H9 (cell line): ENCODE results near the gene ZNF775. TPM values are rescaled to one million over a fixed set of nuclear protein-coding genes. Genes with fewer than 3 reads are reported as not detected.
A peak's percentile ranks its signal among the peaks of the same experiment; 100 is the strongest.

Source experiments
- DNase-seq: peaks from one replicate; pipeline ENCODE4 v3.0.0-alpha.2; 2017
- H2AFZ ChIP-seq: one replicate; pipeline ENCODE4 v1.6.1; 2013; ENCODE audit warnings: mild to moderate bottlenecking, low read length, control low read depth, moderate library complexity
- H2AK5ac ChIP-seq: 2 replicates; pipeline ENCODE4 v1.6.1; 2013; ENCODE audit warnings: low read length, control low read depth, mixed read lengths; ENCODE audit not compliant: insufficient read length
- H2BK120ac ChIP-seq: one replicate; pipeline ENCODE4 v1.6.1; 2013; ENCODE audit warnings: low read depth, mild to moderate bottlenecking, low read length, control low read depth, inconsistent platforms; ENCODE audit not compliant: poor library complexity, severe bottlenecking
- H2BK12ac ChIP-seq: 2 replicates; pipeline ENCODE4 v1.6.1; 2013; ENCODE audit warnings: low read length, control low read depth, mixed read lengths, low read depth; ENCODE audit not compliant: insufficient read length
- H2BK15ac ChIP-seq: 2 replicates; pipeline ENCODE4 v1.6.1; 2013; ENCODE audit warnings: low read depth, low read length, control low read depth
- H2BK20ac ChIP-seq: one replicate; pipeline ENCODE4 v1.6.1; 2013; ENCODE audit warnings: low read depth, mild to moderate bottlenecking, low read length, control low read depth, inconsistent platforms; ENCODE audit not compliant: poor library complexity, severe bottlenecking
- H2BK5ac ChIP-seq: 2 replicates; pipeline ENCODE4 v1.6.1; 2013; ENCODE audit warnings: low read length, control low read depth, mixed read lengths; ENCODE audit not compliant: insufficient read length
- H3K14ac ChIP-seq: 2 replicates; pipeline ENCODE4 v1.6.1; 2013; ENCODE audit warnings: low read length, control low read depth; ENCODE audit not compliant: insufficient read depth
- H3K18ac ChIP-seq: 2 replicates; pipeline ENCODE4 v1.6.1; 2013; ENCODE audit warnings: low read depth, mild to moderate bottlenecking, mixed read lengths, low read length, control low read depth; ENCODE audit not compliant: insufficient read length
- H3K23ac ChIP-seq: 2 replicates; pipeline ENCODE4 v1.6.1; 2013; ENCODE audit warnings: low read length, control low read depth, mixed read lengths, low read depth; ENCODE audit not compliant: insufficient read length
- H3K23me2 ChIP-seq: 2 replicates; pipeline ENCODE4 v1.6.1; 2013; ENCODE audit warnings: low read depth, mild to moderate bottlenecking, mixed read lengths, low read length, control low read depth; ENCODE audit not compliant: insufficient read length, poor library complexity, severe bottlenecking
- H3K27ac ChIP-seq: 2 replicates; pipeline ENCODE4 v1.5.1; 2013; ENCODE audit warnings: low read length, control low read depth, mixed read lengths, low read depth; ENCODE audit not compliant: insufficient read length
- H3K27me3 ChIP-seq: 2 replicates; pipeline ENCODE4 v1.6.1; 2013; ENCODE audit warnings: low read length, control low read depth, inconsistent platforms; ENCODE audit not compliant: insufficient read depth
- H3K4ac ChIP-seq: 2 replicates; pipeline ENCODE4 v1.6.1; 2013; ENCODE audit warnings: low read depth, mild to moderate bottlenecking, control low read depth, inconsistent platforms, low read length, moderate library complexity
- H3K4me1 ChIP-seq: 2 replicates; pipeline ENCODE4 v1.6.1; 2013; ENCODE audit warnings: low read length, control low read depth, inconsistent platforms; ENCODE audit not compliant: insufficient read depth
- H3K4me2 ChIP-seq: 2 replicates; pipeline ENCODE4 v1.6.1; 2013; ENCODE audit warnings: low read length, control low read depth, mixed read lengths; ENCODE audit not compliant: insufficient read length, insufficient read depth
- H3K56ac ChIP-seq: 2 replicates; pipeline ENCODE4 v1.6.1; 2013; ENCODE audit warnings: low read depth, mild to moderate bottlenecking, mixed read lengths, low read length, control low read depth; ENCODE audit not compliant: insufficient read length
- H3K79me1 ChIP-seq: 2 replicates; pipeline ENCODE4 v1.6.1; 2013; ENCODE audit warnings: low read depth, mild to moderate bottlenecking, moderate library complexity, low read length, control low read depth, inconsistent platforms; ENCODE audit not compliant: insufficient read depth, poor library complexity, severe bottlenecking
- H3K79me2 ChIP-seq: 2 replicates; pipeline ENCODE4 v1.6.1; 2013; ENCODE audit warnings: low read length, control low read depth, inconsistent platforms; ENCODE audit not compliant: insufficient read depth
- H3K9ac ChIP-seq: 2 replicates; pipeline ENCODE4 v1.6.1; 2013; ENCODE audit warnings: low read length, control low read depth, mixed read lengths; ENCODE audit not compliant: insufficient read length; ENCODE audit errors: extremely low read depth
- H3K9me3 ChIP-seq: one replicate; pipeline ENCODE4 v1.6.1; 2013; ENCODE audit warnings: low read depth, low read length, inconsistent platforms; ENCODE audit not compliant: control insufficient read depth
- H3T11ph ChIP-seq: one replicate; pipeline ENCODE4 v1.6.1; 2013; ENCODE audit warnings: mild to moderate bottlenecking, low read length, control low read depth, inconsistent platforms
- H4K20me1 ChIP-seq: one replicate; pipeline ENCODE4 v1.6.1; 2013; ENCODE audit not compliant: control insufficient read depth, insufficient read length, insufficient read depth
- H4K5ac ChIP-seq: 2 replicates; pipeline ENCODE4 v1.6.1; 2013; ENCODE audit warnings: low read depth, mild to moderate bottlenecking, mixed read lengths, low read length, control low read depth; ENCODE audit not compliant: insufficient read length
- H4K8ac ChIP-seq: replicated peaks from 2 replicates; pipeline ENCODE4 v1.6.1; 2013; ENCODE audit warnings: low read length, control low read depth, mixed read lengths, low read depth; ENCODE audit not compliant: insufficient read length
- H4K91ac ChIP-seq: 2 replicates; pipeline ENCODE4 v1.6.1; 2013; ENCODE audit warnings: low read depth, mild to moderate bottlenecking, moderate library complexity, mixed read lengths, low read length, control low read depth; ENCODE audit not compliant: insufficient read length
- H3K27ac Mint-ChIP-seq, 3 experiments: 2 replicates in 2 of 3; 3 replicates in 1 of 3; pipeline ENCODE4 v1.8.0; 2020 to 2021; ENCODE audit warnings: mixed read lengths in 3 of 3, mild to moderate bottlenecking in 1 of 3, moderate library complexity in 1 of 3
- H3K27me3 Mint-ChIP-seq: 2 replicates; pipeline ENCODE4 v1.8.0; 2021; ENCODE audit warnings: low read depth, mild to moderate bottlenecking, moderate library complexity, mixed read lengths
- H3K36me3 Mint-ChIP-seq, 3 experiments: 2 replicates in 2 of 3; 3 replicates in 1 of 3; pipeline ENCODE4 v1.8.0; 2020 to 2021; ENCODE audit warnings: low read depth in 3 of 3, mixed read lengths in 3 of 3; ENCODE audit not compliant: insufficient read depth in 1 of 3
- H3K4me1 Mint-ChIP-seq, 2 experiments: 2 replicates each; pipeline ENCODE4 v1.8.0; 2020; ENCODE audit warnings: mixed read lengths in 2 of 2
- H3K4me3 Mint-ChIP-seq, 2 experiments: 2 replicates in 1 of 2; 3 replicates in 1 of 2; pipeline ENCODE4 v1.8.0; 2020 to 2021; ENCODE audit warnings: mild to moderate bottlenecking in 2 of 2, mixed read lengths in 2 of 2, moderate library complexity in 1 of 2
- H3K9me3 Mint-ChIP-seq, 2 experiments: 2 replicates in 1 of 2; 3 replicates in 1 of 2; pipeline ENCODE4 v1.8.0; 2020; ENCODE audit warnings: mild to moderate bottlenecking in 2 of 2, mixed read lengths in 2 of 2, moderate library complexity in 1 of 2
- WGBS: extraction: QIAGEN DNeasy Blood & Tissue Kit; methylation state at CpG from one replicate; pipeline ENCODE4 v1.1.7; 2013; ENCODE audit warnings: missing lambda C conversion rate, low lambda C conversion rate, mixed read lengths; ENCODE audit not compliant: insufficient read length; ENCODE audit errors: extremely low coverage; 5-methylcytosine and 5-hydroxymethylcytosine counted together
- total RNA-seq: library from RNA; stranded (reverse); gene quantifications from 2 replicates; pipeline ENCODE4 v1.2.1, GENCODE V29; 2021
- TF ChIP-seq, protein P1 (sequence below): fragments of 200-600 bp; sonication (generic); conservative IDR thresholded peaks from 3 replicates; pipeline ENCODE4 v1.8.0; 2021; ENCODE audit warnings: antibody characterized with exemption, mild to moderate bottlenecking

ZNF775 gene
- total RNA-seq, 1 experiment from 2014 or later = 10.5 TPM

DNA sequence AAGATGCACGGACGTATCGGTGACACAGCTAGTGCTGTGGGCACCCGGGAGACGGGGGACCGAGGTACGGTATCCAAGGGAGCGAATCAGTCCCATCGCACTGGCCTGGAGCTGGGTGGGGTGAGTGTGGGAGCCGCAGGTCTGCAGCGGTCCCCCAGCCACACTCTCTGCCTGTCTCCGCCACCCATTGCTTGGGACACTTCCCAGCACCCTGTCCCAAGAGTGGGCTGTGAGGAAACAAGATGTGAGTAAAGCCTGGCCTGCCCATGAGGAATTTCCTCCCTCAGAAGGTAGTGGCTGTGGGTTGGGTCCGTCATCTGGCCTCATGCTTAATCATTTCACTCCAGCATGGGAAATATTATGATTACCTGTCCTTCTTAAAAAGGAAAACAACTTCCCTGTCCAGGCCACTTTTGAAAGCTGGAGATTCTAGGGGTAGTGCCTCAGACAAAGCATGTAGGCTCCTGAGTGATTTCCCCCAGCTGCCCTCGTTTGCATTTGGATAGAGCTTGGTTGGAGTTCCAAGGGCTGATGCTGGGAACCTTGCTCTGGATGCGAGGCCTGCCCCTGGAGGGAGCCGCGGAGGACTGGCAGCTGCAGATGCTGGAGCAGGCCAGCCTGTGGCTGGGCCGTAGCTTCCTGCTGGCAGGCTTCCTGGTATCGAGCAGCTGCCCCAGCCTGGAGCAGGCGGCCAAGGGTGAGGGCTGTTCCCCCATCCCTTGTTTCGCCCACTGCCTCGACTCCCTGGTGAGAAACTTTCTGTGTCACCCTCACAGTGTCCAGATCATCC lies 49.6 kb upstream of the ZNF775 start:
- no peak overlapping the region for H3K23ac ChIP-seq
- no peak overlapping the region for H3K18ac ChIP-seq
- no peak overlapping the region for H4K5ac ChIP-seq
- no peaks in the 10 kb centered on the region for H3K23me2 ChIP-seq
- Mint-ChIP-seq H3K4me1 (peaks cover 39 to 46% of the 10 kb centered on the region in 2 experiments), H3K4me3 (peak overlapping the region in 1 of 2 experiments; percentile 22; a peak in 2 of 5 replicates), H3K27ac (peak overlapping the region; percentile 89 to 96 (median 91)), H3K9me3 (no peaks in the 10 kb centered on the region; a peak in 1 of 5 replicates), H3K27me3 (peaks cover 38% of the 10 kb centered on the region), H3K36me3 (peaks cover 9 to 55% (median 14%) of the 10 kb centered on the region in 3 experiments)
- H3K79me2 ChIP-seq = no peaks in the 10 kb centered on the region
- H3K14ac ChIP-seq = no peak overlapping the region; the same call in 1 of the 2 replicates
- H3K9me3 ChIP-seq = no peaks in the 10 kb centered on the region
- H4K91ac ChIP-seq = peak overlapping the region; percentile 64
- H2AK5ac ChIP-seq = no peak overlapping the region
- H2BK15ac ChIP-seq = no peak overlapping the region
- DNase-seq = peak; percentile 91
- H2BK20ac ChIP-seq = no peak overlapping the region
- no CpG with 5 or more reads among the region's 22 CpGs for WGBS
- H3K4ac ChIP-seq = no peak overlapping the region
- no peak overlapping the region for H3K56ac ChIP-seq
- no peaks in the 10 kb centered on the region for H3K79me1 ChIP-seq
- H3K9ac ChIP-seq = no peak overlapping the region
- H2BK5ac ChIP-seq = no peak overlapping the region
- no peak overlapping the region for H2BK12ac ChIP-seq
- H3T11ph ChIP-seq = no peak overlapping the region
- no peak overlapping the region for H2BK120ac ChIP-seq
- no peak overlapping the region for H3K4me2 ChIP-seq
- H3K27ac ChIP-seq = no peak overlapping the region
- H3K27me3 ChIP-seq = no peaks in the 10 kb centered on the region
- H4K8ac ChIP-seq = no peak overlapping the region
- no peaks in the 10 kb centered on the region for H4K20me1 ChIP-seq
- TF ChIP-seq, protein P1, sequence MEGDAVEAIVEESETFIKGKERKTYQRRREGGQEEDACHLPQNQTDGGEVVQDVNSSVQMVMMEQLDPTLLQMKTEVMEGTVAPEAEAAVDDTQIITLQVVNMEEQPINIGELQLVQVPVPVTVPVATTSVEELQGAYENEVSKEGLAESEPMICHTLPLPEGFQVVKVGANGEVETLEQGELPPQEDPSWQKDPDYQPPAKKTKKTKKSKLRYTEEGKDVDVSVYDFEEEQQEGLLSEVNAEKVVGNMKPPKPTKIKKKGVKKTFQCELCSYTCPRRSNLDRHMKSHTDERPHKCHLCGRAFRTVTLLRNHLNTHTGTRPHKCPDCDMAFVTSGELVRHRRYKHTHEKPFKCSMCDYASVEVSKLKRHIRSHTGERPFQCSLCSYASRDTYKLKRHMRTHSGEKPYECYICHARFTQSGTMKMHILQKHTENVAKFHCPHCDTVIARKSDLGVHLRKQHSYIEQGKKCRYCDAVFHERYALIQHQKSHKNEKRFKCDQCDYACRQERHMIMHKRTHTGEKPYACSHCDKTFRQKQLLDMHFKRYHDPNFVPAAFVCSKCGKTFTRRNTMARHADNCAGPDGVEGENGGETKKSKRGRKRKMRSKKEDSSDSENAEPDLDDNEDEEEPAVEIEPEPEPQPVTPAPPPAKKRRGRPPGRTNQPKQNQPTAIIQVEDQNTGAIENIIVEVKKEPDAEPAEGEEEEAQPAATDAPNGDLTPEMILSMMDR = peak; percentile 18; the same call in 1 of the 3 replicates
- peaks cover 15% of the 10 kb centered on the region; the same call in 1 of the 2 replicates for H3K4me1 ChIP-seq
- H2AFZ ChIP-seq = no peak overlapping the region
